GM18517 (cell line): ENCODE measurements around the gene POPDC3.

Source experiments
- ATAC-seq: cut with Tn5 transposase; IDR thresholded peaks from one replicate; pipeline ENCODE4 v1.9.1; 2021; ENCODE audit warnings: mild to moderate bottlenecking, moderate library complexity; ENCODE audit not compliant: unreplicated experiment

POPDC3 gene

GRCh38 chr6:105153676-105154075, 26.1 kb downstream of the POPDC3 start:
- ATAC-seq, result no peak

- ATAC-seq, result no peak
Measured at GRCh38 chr6:105152880-105153279, 26.9 kb downstream of the POPDC3 start.

GRCh38 chr6:105151644-105152043, 28.2 kb downstream of the POPDC3 start:
- no peak for ATAC-seq

- no peak for ATAC-seq
Measured at GRCh38 chr6:105138141-105138540, 41.7 kb downstream of the POPDC3 start.

GRCh38 chr6:105137388-105137787, 42.4 kb downstream of the POPDC3 start:
- ATAC-seq, result no peak

GRCh38 chr6:105136431-105137350, 43.1 kb downstream of the POPDC3 start:
- peak; percentile 48 for ATAC-seq

GRCh38 chr6:105135907-105136430, 43.8 kb downstream of the POPDC3 start:
- no peak for ATAC-seq

- ATAC-seq, result no peak
Measured at GRCh38 chr6:105135056-105135455, 44.8 kb downstream of the POPDC3 start.

GRCh38 chr6:105122717-105123116, 57.1 kb downstream of the POPDC3 start:
- ATAC-seq, result no peak

- no peak for ATAC-seq
Measured at GRCh38 chr6:105121981-105122380, 57.8 kb downstream of the POPDC3 start.

- ATAC-seq, result no peak
Measured at GRCh38 chr6:105120570-105120969, 59.2 kb downstream of the POPDC3 start.

GRCh38 chr6:105116150-105116549, 63.7 kb downstream of the POPDC3 start:
- ATAC-seq, result no peak

- no peak for ATAC-seq
Measured at GRCh38 chr6:105113422-105113821, 66.4 kb downstream of the POPDC3 start.

- ATAC-seq, result no peak
Measured at GRCh38 chr6:105112577-105112976, 67.2 kb downstream of the POPDC3 start.

- no peak for ATAC-seq
Measured at GRCh38 chr6:105111871-105112270, 67.9 kb downstream of the POPDC3 start.

GRCh38 chr6:105111105-105111504, 68.7 kb downstream of the POPDC3 start:
- no peak for ATAC-seq

- no peak for ATAC-seq
Measured at GRCh38 chr6:105109955-105110895, 69.6 kb downstream of the POPDC3 start.

GRCh38 chr6:105108631-105109262, 71.1 kb downstream of the POPDC3 start:
- ATAC-seq, result no peak
